CD4-positive, alpha-beta T cell treated with Interleukin-6 at 100 ng/mL for 8 hours (primary cell): ENCODE measurements around the gene NEUROD2.

Experiments
- DNase-seq: peaks from one replicate; pipeline ENCODE4 v3.0.0-alpha.2; 2020; ENCODE audit warnings: mixed read lengths, low spot score

NEUROD2 gene

GRCh38 chr17:39635614-39636176 lies 28.0 kb upstream of the NEUROD2 start:
- DNase-seq: no peak

GRCh38 chr17:39634384-39634871 lies 26.7 kb upstream of the NEUROD2 start:
- peak; percentile 24 for DNase-seq

- DNase-seq: no peak
Observed at GRCh38 chr17:39633570-39634183, 26.0 kb upstream of the NEUROD2 start.

GRCh38 chr17:39632153-39632941 lies 24.6 kb upstream of the NEUROD2 start:
- DNase-seq: no peak

GRCh38 chr17:39631403-39631802 lies 23.7 kb upstream of the NEUROD2 start:
- DNase-seq: no peak

- DNase-seq: no peak
Observed at GRCh38 chr17:39629898-39630297, 22.2 kb upstream of the NEUROD2 start.

- no peak for DNase-seq
Observed at GRCh38 chr17:39629494-39629880, 21.8 kb upstream of the NEUROD2 start.

GRCh38 chr17:39628655-39629493 lies 21.2 kb upstream of the NEUROD2 start:
- no peak for DNase-seq

GRCh38 chr17:39627712-39628516 lies 20.2 kb upstream of the NEUROD2 start:
- no peak for DNase-seq

- no peak for DNase-seq
Observed at GRCh38 chr17:39627047-39627711, 19.5 kb upstream of the NEUROD2 start.

- no peak for DNase-seq
Observed at GRCh38 chr17:39626171-39627046, 18.7 kb upstream of the NEUROD2 start, which contains the start of gene PPP1R1B. PPP1R1B (plus strand) TSS chr17:39626952; CDS start chr17:39627393, 441 bp downstream.

- DNase-seq: no peak
Observed at GRCh38 chr17:39625198-39625785, 17.6 kb upstream of the NEUROD2 start.

- DNase-seq: no peak
Observed at GRCh38 chr17:39624313-39624712, 16.6 kb upstream of the NEUROD2 start.

GRCh38 chr17:39623356-39623950 lies 15.7 kb upstream of the NEUROD2 start:
- peak; percentile 80 for DNase-seq

- peak; percentile 30 for DNase-seq
Observed at GRCh38 chr17:39622380-39623006, 14.8 kb upstream of the NEUROD2 start.

GRCh38 chr17:39621523-39622379 lies 14.0 kb upstream of the NEUROD2 start:
- DNase-seq: peak; percentile 82

GRCh38 chr17:39619786-39620101 lies 12.0 kb upstream of the NEUROD2 start:
- no peak for DNase-seq
